K562 (cell line): ENCODE data around the gene SLC38A7. TPM values are rescaled to one million over a fixed set of nuclear protein-coding genes. Genes with fewer than 3 reads are reported as not detected.

ENCODE experiments used
- ATAC-seq: fragments of 200-7000 bp; cut with Tn5 transposase; 3 replicates; pipeline ENCODE4 v1.9.1; 2020; ENCODE audit warnings: moderate library complexity
- BruUV-seq: library from RNA; stranded (reverse); fragments of 400-500 nt; replicated peaks from 2 replicates; lab custom pipeline; 2021; lab: Mats Ljungman, UMichigan
- CTCF ChIA-PET: fragments of 300-600 bp; formaldehyde crosslinking; extraction: SDS; loops from one replicate; lab custom pipeline; 2021; ENCODE audit warnings: low intra/inter-chr PET ratio; lab: Yijun Ruan, JAX
- POLR2A ChIA-PET: fragments of 300-600, 350-650 bp; sonication (Branson Sonifier 250); formaldehyde crosslinking; extraction: SDS; loops from one replicate; lab custom pipeline; 2021; ENCODE audit warnings: antibody characterized with exemption, inconsistent platforms; lab: Yijun Ruan, JAX
- DNase-seq, 4 experiments: peaks; one replicate each; pipeline versions ENCODE4 v3.0.0 to v3.0.0-alpha.2; 2011 to 2018; ENCODE audit warnings: low spot score in 3 of 4, mixed read lengths in 3 of 4; ENCODE audit errors: extremely low read depth in 1 of 4
- FAIRE-seq: peaks from 2 replicates; lab custom pipeline; 2011; peaks lifted over from hg19 to GRCh38; lab: Jason Lieb, UNC
- H2AFZ ChIP-seq: 2 replicates; pipeline ENCODE4 v1.6.0; 2011; ENCODE audit warnings: low read depth, low read length, control low read depth, inconsistent platforms
- H3K27ac ChIP-seq: fragments of 200-600 bp; 3 replicates; pipeline ENCODE4 v1.8.0; 2011; ENCODE audit warnings: low read depth, mild to moderate bottlenecking, control low read depth, inconsistent platforms, low read length, moderate library complexity, mixed read lengths; ENCODE audit errors: extremely low read depth
- H3K27me3 ChIP-seq, 2 experiments: fragments of 300-600 bp in 1 of 2; 2 replicates in 1 of 2; 3 replicates in 1 of 2; pipeline versions ENCODE4 v1.6.0 to v1.8.0; 2011; ENCODE audit warnings: inconsistent platforms in 2 of 2, low read length in 2 of 2, mild to moderate bottlenecking in 1 of 2, mixed read lengths in 1 of 2, moderate library complexity in 1 of 2; ENCODE audit not compliant: control insufficient read depth in 2 of 2, insufficient read depth in 2 of 2
- H3K36me3 ChIP-seq: fragments of 300-600 bp; 3 replicates; pipeline ENCODE4 v1.8.0; 2011; ENCODE audit warnings: mild to moderate bottlenecking, low read length, inconsistent platforms; ENCODE audit not compliant: control insufficient read depth, insufficient read depth
- H3K4me1 ChIP-seq, 2 experiments: fragments of 200-600 bp in 1 of 2; replicated peaks in 1 of 2; 2 replicates in 1 of 2; 3 replicates in 1 of 2; pipeline versions ENCODE4 v1.5.1 to v1.8.0; 2011; ENCODE audit warnings: inconsistent platforms in 2 of 2, low read length in 2 of 2, mild to moderate bottlenecking in 1 of 2, mixed read lengths in 1 of 2, moderate library complexity in 1 of 2; ENCODE audit not compliant: control insufficient read depth in 2 of 2, insufficient read depth in 2 of 2
- H3K4me2 ChIP-seq: 2 replicates; pipeline ENCODE4 v1.6.1; 2011; ENCODE audit warnings: low read length, control low read depth, inconsistent platforms, mixed read lengths; ENCODE audit not compliant: insufficient read depth
- H3K4me3 ChIP-seq: fragments of 200-600 bp; sonication (generic), shearing (Covaris generic); 2 replicates; pipeline ENCODE4 v1.5.1; 2016; ENCODE audit warnings: control low read depth, inconsistent platforms
- H3K79me2 ChIP-seq: fragments of 200-600 bp; 3 replicates; pipeline ENCODE4 v1.8.0; 2011; ENCODE audit warnings: low read length, inconsistent platforms; ENCODE audit not compliant: control insufficient read depth, insufficient read depth
- H3K9ac ChIP-seq, 2 experiments: 2 replicates each; pipeline versions ENCODE4 v1.6.0 to v1.6.1; 2011; ENCODE audit warnings: low read depth in 2 of 2, low read length in 2 of 2, control low read depth in 1 of 2, inconsistent platforms in 1 of 2, mild to moderate bottlenecking in 1 of 2, mixed read lengths in 1 of 2; ENCODE audit not compliant: insufficient read depth in 1 of 2
- H3K9me1 ChIP-seq: one replicate; pipeline ENCODE4 v1.6.0; 2011; ENCODE audit warnings: inconsistent platforms, mild to moderate bottlenecking, low read length, moderate library complexity; ENCODE audit not compliant: control insufficient read depth, insufficient read depth
- H3K9me3 ChIP-seq: replicated peaks from 2 replicates; pipeline ENCODE4 v1.5.1; 2011; ENCODE audit warnings: low read depth, low read length, inconsistent platforms; ENCODE audit not compliant: control insufficient read depth, insufficient read depth
- H4K20me1 ChIP-seq: replicated peaks from 2 replicates; pipeline ENCODE4 v1.6.1; 2011; ENCODE audit warnings: low read length, inconsistent platforms, mixed read lengths; ENCODE audit not compliant: control insufficient read depth, insufficient read depth
- ARID3B ChIP-seq: fragments of 250-450 bp; sonication (Bioruptor Pico); IDR thresholded peaks from 2 replicates; pipeline ENCODE4 v1.4.0; 2020; ENCODE audit warnings: borderline replicate concordance
- BDP1 ChIP-seq: IDR thresholded peaks from 3 replicates; pipeline ENCODE4 v1.6.1; 2011; ENCODE audit not compliant: insufficient read length, insufficient read depth
- ELF2 ChIP-seq: fragments of 250-450 bp; sonication (Bioruptor Pico); IDR thresholded peaks from 2 replicates; pipeline ENCODE4 v1.5.0; 2021; ENCODE audit warnings: mild to moderate bottlenecking
- FUS ChIP-seq: fragments of 200-400 bp; formaldehyde crosslinking; optimal IDR thresholded peaks from 2 replicates; pipeline ENCODE3; 2017; ENCODE audit warnings: low read depth, low read length
- HMG20B ChIP-seq: fragments of 250-450 bp; sonication (Bioruptor Pico); IDR thresholded peaks from 2 replicates; pipeline ENCODE4 v1.5.0; 2021; ENCODE audit warnings: mild to moderate bottlenecking
- JUND ChIP-seq, 2 experiments: IDR thresholded peaks; 2 replicates in 1 of 2; 3 replicates in 1 of 2; pipeline ENCODE4 v1.6.1; 2011; ENCODE audit warnings: borderline replicate concordance in 2 of 2, low read depth in 2 of 2, low read length in 2 of 2, improper control_type of control experiment in 1 of 2, missing biosample characterization in 1 of 2, missing genetic modification characterization in 1 of 2, missing genetic modification reagents in 1 of 2
- NFXL1 ChIP-seq: fragments of 450-650 bp; formaldehyde crosslinking; IDR thresholded peaks from 2 replicates; pipeline ENCODE4 v1.4.0; 2021; ENCODE audit warnings: mild to moderate bottlenecking
- ZNF280B ChIP-seq: fragments of 250-450 bp; sonication (Bioruptor Pico); IDR thresholded peaks from 2 replicates; pipeline ENCODE4 v1.5.1; 2021; ENCODE audit warnings: mild to moderate bottlenecking
- ZNF408 ChIP-seq: fragments of 250-450 bp; sonication (Bioruptor Pico); IDR thresholded peaks from 2 replicates; pipeline ENCODE4 v1.4.0; 2020; ENCODE audit warnings: low read depth, mild to moderate bottlenecking, moderate library complexity
- ZNF75A ChIP-seq: fragments of 450-650 bp; formaldehyde crosslinking; IDR thresholded peaks from 2 replicates; pipeline ENCODE4 v1.4.0; 2020; ENCODE audit warnings: mild to moderate bottlenecking
- ZNF764 ChIP-seq: fragments of 250-450 bp; sonication (Bioruptor Pico); IDR thresholded peaks from 2 replicates; pipeline ENCODE4 v1.4.0; 2020; ENCODE audit warnings: low read depth, mild to moderate bottlenecking, moderate library complexity
- WGBS: fragments of 100-300 bp; shearing (Covaris generic); methylation state at CpG from one replicate; pipeline ENCODE4 v1.1.6; 2016; ENCODE audit warnings: low coverage, mixed read lengths; ENCODE audit not compliant: insufficient coverage; ENCODE audit errors: missing lambda C conversion rate; 5-methylcytosine and 5-hydroxymethylcytosine counted together
- in situ Hi-C: fragments of 300-500 bp; cut with MboI; formaldehyde crosslinking; loops from 4 replicates; pipeline ENCODE4 v1.15.0; 2018; ENCODE audit warnings: inconsistent platforms, mixed read lengths
- intact Hi-C: fragments of 100-400 bp; cut with micrococcal nuclease; formaldehyde crosslinking; loops from 2 replicates; pipeline ENCODE4 v1.14.2; 2022
- polyA plus RNA-seq, 8 experiments: library from polyadenylated mRNA; depleted of rRNA in 4 of 8; stranded (reverse) in 5 of 8; unstranded in 3 of 8; fragments of >200 nt; fragmentation: Nextera tagmentation in 2 of 8; fragmentation: Illumina TruSeq in 1 of 8; extraction: Ambion mirVana in 2 of 8; extraction: Trizol in 1 of 8; gene quantifications; 2 replicates each; pipeline versions ENCODE4 v1.2.1 to v1.2.3, GENCODE V29; 2011 to 2014; ENCODE audit warnings: inconsistent platforms in 1 of 8, missing spikeins in 1 of 8
- total RNA-seq, 7 experiments: library from RNA; depleted of rRNA in 6 of 7; stranded (reverse); fragments of >200 nt in 6 of 7; fragmentation: Illumina TruSeq in 2 of 7; extraction: Trizol in 2 of 7; gene quantifications; 2 replicates each; pipeline versions ENCODE4 v1.2.1 to v1.2.3, GENCODE V29; 2011 to 2021; ENCODE audit warnings: low replicate concordance in 1 of 7

The SLC38A7 gene
- total and polyA plus RNA-seq, 9 of the 15 experiments (the other 6 are each of a cell fraction or from before 2014, with no cell fraction given): 2.7 to 12.2 (median 6.5) TPM

GRCh38 chr16:58620396-58620795, 64.2 kb downstream of the SLC38A7 start:
- Histone ChIP-seq H2AFZ (no peak overlapping the region), H3K9me3 (no peaks in the 10 kb centered on the region), H3K79me2 (peaks cover 98% of the 10 kb centered on the region), H3K4me2 (no peak overlapping the region), H3K9ac (0 out of 4 replicates have a peak overlapping the region, but pooled peaks of 1 of the 2 experiments have one; percentile 7), H3K27ac (no peak overlapping the region), H3K4me1 (no peaks in the 10 kb centered on the region; a peak in 1 of 5 replicates), H3K9me1 (no peaks in the 10 kb centered on the region), H3K36me3 (peaks cover 87% of the 10 kb centered on the region), H3K4me3 (no peak overlapping the region), H3K27me3 (no peaks in the 10 kb centered on the region), H4K20me1 (peaks cover 7% of the 10 kb centered on the region; the same call in 1 of the 2 replicates)
- no peak for DNase-seq
- in situ Hi-C loops: no loop called here
- no peak for FAIRE-seq
- ATAC-seq: peak; percentile 17; the same call in 2 of the 3 replicates
- ChIA-PET POLR2A (interaction anchor here (0.6 to 1.5 kb wide), 3 partner anchors 11 to 121 kb away, joined by 3 to 4 read pairs (median 3); partner anchors contain the start of gene NDRG4), CTCF (no interaction called here)
- intact Hi-C loops: no loop called here
- 91% methylated on average over 10 of the region's 10 CpGs for WGBS
- no TSS peak for BruUV-seq
- TF ChIP-seq JUND (IDR thresholded peaks at IDR 0.05; ENCODE audit: borderline replicate concordance, low read depth, low read length) (no peak), JUND (tag; IDR thresholded peaks at IDR 0.05; ENCODE audit: borderline replicate concordance, low read depth, low read length) (no peak), HMG20B (CRISPR knock-in tag) (no peak), ARID3B (no peak), ZNF764 (CRISPR knock-in tag) (no peak), BDP1 (no peak), FUS (no peak), ELF2 (CRISPR knock-in tag) (no peak), ZNF280B (CRISPR knock-in tag) (no peak), ZNF75A (CRISPR knock-in tag) (no peak), NFXL1 (no peak), ZNF408 (CRISPR knock-in tag) (no peak)
